Neuronal stem cell (in vitro differentiated cells): Measurements from ENCODE around the gene RPS23.

ENCODE experiments used
- DNase-seq: peaks from one replicate; pipeline ENCODE4 v3.0.0-alpha.2; 2013; ENCODE audit warnings: low spot score
- H2AFZ ChIP-seq: one replicate; pipeline ENCODE4 v1.6.1; 2013; ENCODE audit warnings: mild to moderate bottlenecking, low read length, inconsistent platforms
- H2AK5ac ChIP-seq: 2 replicates; pipeline ENCODE4 v1.6.1; 2013; ENCODE audit warnings: low read depth, mild to moderate bottlenecking, inconsistent platforms, low read length, moderate library complexity, mixed read lengths
- H2BK120ac ChIP-seq: 2 replicates; pipeline ENCODE4 v1.6.1; 2013; ENCODE audit warnings: low read depth, mild to moderate bottlenecking, inconsistent platforms, low read length, moderate library complexity, mixed read lengths
- H2BK12ac ChIP-seq: one replicate; pipeline ENCODE4 v1.6.1; 2013; ENCODE audit warnings: low read length, inconsistent platforms
- H2BK15ac ChIP-seq: 2 replicates; pipeline ENCODE4 v1.6.1; 2013; ENCODE audit warnings: mild to moderate bottlenecking, low read length, inconsistent platforms, mixed read lengths
- H2BK5ac ChIP-seq: one replicate; pipeline ENCODE4 v1.6.1; 2013; ENCODE audit warnings: inconsistent platforms, mild to moderate bottlenecking, low read length, moderate library complexity
- H3K14ac ChIP-seq: one replicate; pipeline ENCODE4 v1.6.1; 2013; ENCODE audit warnings: low read length, inconsistent platforms
- H3K18ac ChIP-seq: 2 replicates; pipeline ENCODE4 v1.6.1; 2013; ENCODE audit warnings: low read length, inconsistent platforms
- H3K23ac ChIP-seq: 2 replicates; pipeline ENCODE4 v1.6.1; 2013; ENCODE audit warnings: low read depth, mild to moderate bottlenecking, mixed read lengths, low read length, inconsistent platforms; ENCODE audit not compliant: poor library complexity
- H3K27ac ChIP-seq: replicated peaks from 3 replicates; pipeline ENCODE4 v1.5.1; 2013; ENCODE audit warnings: low read length, inconsistent platforms
- H3K27me3 ChIP-seq, 3 experiments: 2 replicates each; pipeline ENCODE4 v1.6.1; 2013; ENCODE audit warnings: low read length in 3 of 3, mild to moderate bottlenecking in 2 of 3, inconsistent platforms in 1 of 3, low read depth in 1 of 3, mixed read lengths in 1 of 3, moderate library complexity in 1 of 3; ENCODE audit not compliant: control insufficient read depth in 3 of 3, insufficient read depth in 3 of 3
- H3K36me3 ChIP-seq, 2 donors: replicated peaks in 1 of 2; 2 replicates each; pipeline ENCODE4 v1.6.1; 2013; ENCODE audit warnings: low read length in 2 of 2; ENCODE audit not compliant: control insufficient read depth in 2 of 2, insufficient read depth in 2 of 2
- H3K4ac ChIP-seq: 2 replicates; pipeline ENCODE4 v1.6.1; 2013; ENCODE audit warnings: inconsistent platforms, mild to moderate bottlenecking, low read length, moderate library complexity
- H3K4me1 ChIP-seq, 2 donors: 1 replicate in 1 of 2; 2 replicates in 1 of 2; pipeline ENCODE4 v1.6.1; 2013; ENCODE audit warnings: low read length in 2 of 2, low read depth in 1 of 2; ENCODE audit not compliant: control insufficient read depth in 2 of 2, insufficient read depth in 1 of 2
- H3K4me2 ChIP-seq: one replicate; pipeline ENCODE4 v1.6.1; 2013; ENCODE audit warnings: mild to moderate bottlenecking, low read length, inconsistent platforms; ENCODE audit not compliant: insufficient read depth, poor library complexity, severe bottlenecking
- H3K4me3 ChIP-seq, 2 donors: 2 replicates each; pipeline ENCODE4 v1.5.1; 2013; ENCODE audit warnings: low read length in 2 of 2, mild to moderate bottlenecking in 2 of 2, inconsistent platforms in 1 of 2, moderate library complexity in 1 of 2
- H3K79me1 ChIP-seq: one replicate; pipeline ENCODE4 v1.6.1; 2013; ENCODE audit warnings: low read depth, mild to moderate bottlenecking, inconsistent platforms, low read length, moderate library complexity
- H3K9ac ChIP-seq: one replicate; pipeline ENCODE4 v1.6.1; 2013; ENCODE audit warnings: mild to moderate bottlenecking, low read depth, low read length, inconsistent platforms; ENCODE audit not compliant: poor library complexity
- H3K9me3 ChIP-seq, 2 donors: replicated peaks in 1 of 2; 2 replicates each; pipeline versions ENCODE3 to v1.6.1; 2013; ENCODE audit warnings: low read length in 2 of 2, mild to moderate bottlenecking in 2 of 2, inconsistent platforms in 1 of 2, low read depth in 1 of 2, mixed read lengths in 1 of 2, moderate library complexity in 1 of 2; ENCODE audit not compliant: control insufficient read depth in 2 of 2, insufficient read depth in 1 of 2
- H4K8ac ChIP-seq: one replicate; pipeline ENCODE4 v1.6.1; 2013; ENCODE audit warnings: low read depth, mild to moderate bottlenecking, inconsistent platforms, low read length, moderate library complexity
- H4K91ac ChIP-seq: one replicate; pipeline ENCODE4 v1.6.1; 2013; ENCODE audit warnings: low read length, low read depth, mild to moderate bottlenecking, inconsistent platforms; ENCODE audit not compliant: poor library complexity
- WGBS, 2 donors: extraction: QIAGEN DNeasy Blood & Tissue Kit; methylation state at CpG; one replicate each; pipeline ENCODE4 v1.1.7; 2013; ENCODE audit warnings: missing lambda C conversion rate in 2 of 2, mixed read lengths in 1 of 2; ENCODE audit not compliant: insufficient read length in 2 of 2, insufficient replicate concordance in 1 of 2; ENCODE audit errors: extremely low coverage in 2 of 2; 5-methylcytosine and 5-hydroxymethylcytosine counted together

Gene RPS23

DNA sequence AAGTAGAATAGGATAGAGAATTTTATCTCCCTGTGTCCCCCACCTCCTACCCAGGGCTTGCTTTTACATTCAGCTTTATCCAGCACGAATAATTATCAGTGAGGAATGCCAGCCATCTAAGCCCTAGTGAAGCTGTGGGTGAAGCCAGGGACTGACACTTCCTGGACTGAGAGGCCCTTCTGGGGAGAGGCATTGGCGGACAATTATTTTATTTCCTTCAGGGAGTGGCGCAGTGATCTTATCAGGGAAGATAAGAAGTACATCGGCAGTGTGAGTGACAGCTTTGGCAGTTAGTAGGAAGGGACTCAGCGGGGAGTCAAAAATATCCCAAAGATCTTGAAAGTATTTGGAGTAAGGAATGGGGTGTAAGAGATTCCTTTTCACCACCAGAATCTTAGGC, 34.9 kb upstream of the RPS23 start:
- H3K36me3 ChIP-seq: no peaks in the 10 kb centered on the region
- H4K8ac ChIP-seq: no peak overlapping the region
- no peak overlapping the region for H4K91ac ChIP-seq
- no peak overlapping the region for H2BK15ac ChIP-seq
- H3K4me1 ChIP-seq: peaks cover 2 to 11% of the 10 kb centered on the region in 2 donors
- H3K4me3 ChIP-seq: no peak overlapping the region
- DNase-seq: no peak
- no peak overlapping the region for H2BK5ac ChIP-seq
- H3K4ac ChIP-seq: no peak overlapping the region
- H3K4me2 ChIP-seq: no peak overlapping the region
- no peak overlapping the region for H3K18ac ChIP-seq
- H3K9ac ChIP-seq: no peak overlapping the region
- no peak overlapping the region for H2BK120ac ChIP-seq
- H3K27ac ChIP-seq: no peak overlapping the region
- peaks cover 0 to 8% of the 10 kb centered on the region in 2 donors for H3K9me3 ChIP-seq
- H3K79me1 ChIP-seq: no peaks in the 10 kb centered on the region
- WGBS, 2 donors: no CpG with 5 or more reads among the region's 5 CpGs
- H3K27me3 ChIP-seq: no peaks in the 10 kb centered on the region
- peak overlapping the region; percentile 35 for H2AFZ ChIP-seq
- H3K23ac ChIP-seq: no peak overlapping the region
- no peak overlapping the region for H2AK5ac ChIP-seq
- H3K14ac ChIP-seq: no peak overlapping the region
- no peak overlapping the region for H2BK12ac ChIP-seq

DNA sequence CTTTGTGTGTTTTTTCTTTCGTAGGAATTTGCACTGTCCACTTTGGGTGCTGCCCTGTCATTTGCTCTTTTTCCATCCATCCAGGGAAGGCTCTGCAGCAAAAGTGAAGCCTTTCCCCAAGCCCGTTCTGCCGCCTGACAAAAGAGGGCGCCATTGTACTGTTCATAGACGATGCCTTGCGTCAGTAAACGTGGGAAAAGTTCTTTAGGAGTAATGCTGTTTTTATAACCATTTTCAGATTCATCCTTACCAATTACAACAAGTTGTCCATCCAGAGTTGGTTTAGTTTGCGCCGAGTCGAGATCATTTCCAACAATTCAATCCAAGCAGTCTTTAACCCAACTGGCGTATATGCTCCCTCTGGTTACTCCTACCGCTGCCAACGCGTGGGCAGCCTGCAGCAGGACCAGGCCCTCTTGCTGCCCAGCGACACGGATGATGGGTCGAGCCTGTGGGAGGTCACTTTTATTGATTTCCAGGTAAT, 34.3 kb upstream of the RPS23 start:
- Histone ChIP-seq H2AFZ (peak overlapping the region; percentile 35), H2AK5ac (no peak overlapping the region), H3K14ac (no peak overlapping the region), H3K27ac (no peak overlapping the region), H3K23ac (no peak overlapping the region), H3K36me3 (no peaks in the 10 kb centered on the region), H3K27me3 (no peaks in the 10 kb centered on the region), H2BK15ac (no peak overlapping the region), H2BK5ac (no peak overlapping the region), H3K18ac (no peak overlapping the region), H3K4me1 (peaks cover 2 to 11% of the 10 kb centered on the region in 2 donors), H3K9me3 (peaks cover 0 to 8% of the 10 kb centered on the region in 2 donors), H3K4ac (no peak overlapping the region), H2BK12ac (no peak overlapping the region), H3K4me3 (no peak overlapping the region), H2BK120ac (no peak overlapping the region), H3K4me2 (no peak overlapping the region), H4K8ac (no peak overlapping the region), H4K91ac (no peak overlapping the region), H3K9ac (no peak overlapping the region), H3K79me1 (no peaks in the 10 kb centered on the region)
- no CpG with 5 or more reads among the region's 17 CpGs for WGBS, 2 donors
- peak; percentile 71 for DNase-seq

DNA sequence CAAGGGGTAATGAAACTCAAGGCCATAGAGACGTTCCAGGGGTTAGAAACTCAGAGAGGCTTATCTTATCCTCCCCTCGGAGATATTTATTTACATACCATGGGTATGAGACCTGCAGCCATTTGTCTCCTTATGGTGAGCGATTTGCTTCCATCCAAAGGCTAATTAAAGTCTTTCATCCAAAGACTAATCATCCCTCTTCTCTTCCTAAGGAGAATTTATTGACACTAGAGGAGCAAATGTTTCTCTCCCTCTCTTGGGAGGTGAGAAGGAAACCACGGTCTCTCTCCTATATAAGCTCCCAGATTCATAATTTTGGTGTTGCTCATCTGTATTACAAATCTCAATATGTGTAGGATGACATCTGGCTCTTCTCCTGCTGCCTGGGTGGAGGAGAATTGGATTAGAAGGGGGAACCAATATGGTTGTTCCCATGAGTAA, 31.0 kb upstream of the RPS23 start:
- Histone ChIP-seq H2BK5ac (no peak overlapping the region), H3K36me3 (no peaks in the 10 kb centered on the region), H3K9ac (no peak overlapping the region), H3K4me3 (no peak overlapping the region), H3K4me1 (peaks cover 11% of the 10 kb centered on the region in 2 donors), H3K23ac (no peak overlapping the region), H4K91ac (no peak overlapping the region), H2AFZ (no peak overlapping the region), H3K4ac (no peak overlapping the region), H2AK5ac (no peak overlapping the region), H2BK120ac (no peak overlapping the region), H3K27ac (no peak overlapping the region), H3K9me3 (peaks cover 0 to 8% of the 10 kb centered on the region in 2 donors), H2BK15ac (no peak overlapping the region), H3K18ac (no peak overlapping the region), H3K79me1 (no peaks in the 10 kb centered on the region), H3K27me3 (no peaks in the 10 kb centered on the region), H4K8ac (no peak overlapping the region), H3K14ac (no peak overlapping the region), H3K4me2 (no peak overlapping the region), H2BK12ac (no peak overlapping the region)
- no peak for DNase-seq
- no CpG with 5 or more reads among the region's 4 CpGs for WGBS, 2 donors

DNA sequence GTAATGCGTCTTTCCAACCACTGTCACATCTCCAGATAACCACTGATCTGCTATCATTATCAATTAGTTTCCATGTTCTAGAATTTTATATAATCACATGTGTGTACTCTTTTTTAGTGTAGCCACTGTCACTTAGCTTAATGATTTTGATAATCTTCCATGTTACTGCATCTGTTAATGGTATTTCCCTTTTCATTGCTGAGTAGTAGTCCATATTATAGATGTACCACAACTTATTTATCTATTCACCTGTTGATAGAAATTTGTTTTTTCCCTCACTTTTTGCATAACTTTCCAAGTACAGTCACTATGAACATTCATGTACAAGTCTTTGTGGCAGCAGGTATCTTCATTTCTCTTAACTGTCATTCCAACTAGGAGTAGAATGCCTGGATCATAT, 30.3 kb upstream of the RPS23 start:
- H2BK15ac ChIP-seq: no peak overlapping the region
- no CpG with 5 or more reads among the region's 1 CpG for WGBS, 2 donors
- H3K4me2 ChIP-seq: no peak overlapping the region
- no peak overlapping the region for H3K9ac ChIP-seq
- no peak overlapping the region for H2BK120ac ChIP-seq
- no peak overlapping the region for H2AFZ ChIP-seq
- no peak overlapping the region for H2BK12ac ChIP-seq
- no peak overlapping the region for H2BK5ac ChIP-seq
- H4K8ac ChIP-seq: no peak overlapping the region
- H2AK5ac ChIP-seq: no peak overlapping the region
- H3K4ac ChIP-seq: no peak overlapping the region
- H3K79me1 ChIP-seq: no peaks in the 10 kb centered on the region
- H3K36me3 ChIP-seq: no peaks in the 10 kb centered on the region
- H3K4me1 ChIP-seq: peaks cover 10 to 12% of the 10 kb centered on the region in 2 donors
- no peak overlapping the region for H3K14ac ChIP-seq
- no peak for DNase-seq
- no peak overlapping the region for H3K27ac ChIP-seq
- H3K9me3 ChIP-seq: peaks cover 0 to 8% of the 10 kb centered on the region in 2 donors
- H4K91ac ChIP-seq: no peak overlapping the region
- H3K23ac ChIP-seq: no peak overlapping the region
- no peak overlapping the region for H3K18ac ChIP-seq
- H3K4me3 ChIP-seq: no peak overlapping the region
- H3K27me3 ChIP-seq: no peaks in the 10 kb centered on the region
